Tibial nerve (tissue), 3 donors: ENCODE measurements around the gene OR2G2.

ENCODE experiments used
- POLR2A ChIP-seq, 2 donors: fragments of 450-650 bp; IDR thresholded peaks; one replicate each; pipeline ENCODE4 v1.6.1; 2017; ENCODE audit warnings: antibody characterized with exemption in 2 of 2, mild to moderate bottlenecking in 2 of 2, moderate library complexity in 2 of 2
- TF ChIP-seq, protein P1 (sequence below), 5 experiments: fragments of 200-600 bp in 3 of 5; fragments of 450-650 bp in 2 of 5; sonication (generic) in 3 of 5; IDR thresholded peaks; one replicate each; pipeline ENCODE4 v1.5.1; 2016 to 2019; ENCODE audit warnings: antibody characterized with exemption in 5 of 5, mild to moderate bottlenecking in 3 of 5, moderate library complexity in 2 of 5

DNA sequence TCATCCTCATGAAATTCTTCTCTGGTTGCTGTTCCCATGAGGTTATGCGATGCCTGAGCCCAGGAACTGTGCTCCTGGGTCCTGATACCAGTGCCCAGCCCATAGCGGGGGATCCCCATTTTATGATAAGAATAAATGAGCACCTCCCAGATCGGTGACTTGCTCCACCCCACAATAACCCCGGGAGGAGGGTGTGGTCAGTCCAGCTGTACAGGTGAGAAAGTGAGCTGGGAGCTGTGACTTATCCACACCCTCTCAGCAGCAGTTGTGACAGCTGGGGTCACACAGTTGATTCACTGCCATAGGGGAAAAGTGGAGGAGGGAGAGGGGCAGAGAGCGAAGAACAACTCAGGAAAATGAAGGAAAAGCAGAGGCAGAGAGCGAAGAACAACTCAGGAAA is 50.6 kb downstream of the OR2G2 start:
- TF ChIP-seq, protein P1, sequence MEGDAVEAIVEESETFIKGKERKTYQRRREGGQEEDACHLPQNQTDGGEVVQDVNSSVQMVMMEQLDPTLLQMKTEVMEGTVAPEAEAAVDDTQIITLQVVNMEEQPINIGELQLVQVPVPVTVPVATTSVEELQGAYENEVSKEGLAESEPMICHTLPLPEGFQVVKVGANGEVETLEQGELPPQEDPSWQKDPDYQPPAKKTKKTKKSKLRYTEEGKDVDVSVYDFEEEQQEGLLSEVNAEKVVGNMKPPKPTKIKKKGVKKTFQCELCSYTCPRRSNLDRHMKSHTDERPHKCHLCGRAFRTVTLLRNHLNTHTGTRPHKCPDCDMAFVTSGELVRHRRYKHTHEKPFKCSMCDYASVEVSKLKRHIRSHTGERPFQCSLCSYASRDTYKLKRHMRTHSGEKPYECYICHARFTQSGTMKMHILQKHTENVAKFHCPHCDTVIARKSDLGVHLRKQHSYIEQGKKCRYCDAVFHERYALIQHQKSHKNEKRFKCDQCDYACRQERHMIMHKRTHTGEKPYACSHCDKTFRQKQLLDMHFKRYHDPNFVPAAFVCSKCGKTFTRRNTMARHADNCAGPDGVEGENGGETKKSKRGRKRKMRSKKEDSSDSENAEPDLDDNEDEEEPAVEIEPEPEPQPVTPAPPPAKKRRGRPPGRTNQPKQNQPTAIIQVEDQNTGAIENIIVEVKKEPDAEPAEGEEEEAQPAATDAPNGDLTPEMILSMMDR (IDR thresholded peaks at IDR 0.05) = no peak
- no peak for TF ChIP-seq POLR2A (IDR thresholded peaks at IDR 0.05)
